Jurkat, Clone E6-1 (cell line): ENCODE results near the gene TBCK.
"Not testable (repeated sequence)": the region's sequence is repeated elsewhere in the genome, so short reads cannot be mapped to it uniquely, and the experiment has no call there.

Experiments used
- DNase-seq: peaks from one replicate; pipeline ENCODE4 v3.0.0-alpha.2; 2011; ENCODE audit warnings: low read depth, low spot score
- H3K4me3 ChIP-seq: 2 replicates; pipeline ENCODE4 v1.5.1; 2011; ENCODE audit warnings: mild to moderate bottlenecking, low read length, control low read depth, moderate library complexity

Gene TBCK

DNA sequence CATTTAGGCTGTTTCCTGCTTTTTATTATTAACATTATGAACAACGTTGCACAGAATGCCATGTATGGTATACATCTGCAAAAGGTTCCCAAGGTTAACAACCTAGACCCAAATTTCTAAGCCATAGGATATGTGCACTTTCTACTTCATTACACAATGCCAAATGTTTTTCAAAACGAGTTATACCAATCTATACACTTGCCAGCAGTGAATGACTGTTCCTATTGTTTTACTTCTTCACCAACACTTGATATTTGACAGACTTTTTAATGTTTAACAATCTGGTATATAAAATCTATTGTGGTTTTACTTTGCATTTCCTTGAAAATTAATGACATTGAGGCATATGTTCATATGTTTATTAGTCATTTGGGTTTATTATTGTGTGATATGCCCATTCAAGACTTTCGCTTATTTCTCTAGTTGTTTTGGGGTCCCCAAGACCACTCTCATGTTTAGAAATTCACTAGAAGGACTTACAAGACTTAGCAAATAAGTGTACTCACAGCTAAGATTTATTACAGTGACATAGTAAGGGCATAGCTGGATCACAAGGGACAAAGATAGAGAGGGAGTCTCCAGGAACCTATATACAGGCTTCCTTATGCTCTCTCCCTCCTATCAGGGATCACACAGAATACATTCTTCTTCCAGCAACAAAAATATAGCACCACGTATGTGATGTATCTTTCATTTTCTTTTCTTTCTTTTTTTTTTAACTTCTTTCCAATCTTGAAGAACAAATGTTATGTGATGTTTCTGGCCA, 62.5 kb downstream of the TBCK start:
- no peak overlapping the region for H3K4me3 ChIP-seq
- DNase-seq: no peak

DNA sequence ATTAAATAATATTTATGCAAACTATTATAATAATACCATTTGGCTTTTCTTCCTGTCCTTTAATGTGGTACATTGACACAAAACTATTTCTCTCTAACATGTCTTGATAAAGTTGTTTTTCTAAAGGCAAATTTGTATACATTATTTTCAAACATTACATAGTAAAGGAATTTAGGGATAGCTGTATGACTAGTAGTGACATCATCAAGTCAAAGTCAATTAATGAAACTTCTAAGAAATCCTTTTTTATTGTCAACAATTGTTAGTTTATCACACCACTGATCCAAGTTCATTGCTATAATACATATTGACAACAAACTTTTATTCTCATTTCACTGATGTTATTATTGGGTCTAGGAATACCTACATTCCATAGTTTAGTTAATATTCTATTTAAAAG, 68.4 kb downstream of the TBCK start:
- DNase-seq: no peak
- no peak overlapping the region for H3K4me3 ChIP-seq

DNA sequence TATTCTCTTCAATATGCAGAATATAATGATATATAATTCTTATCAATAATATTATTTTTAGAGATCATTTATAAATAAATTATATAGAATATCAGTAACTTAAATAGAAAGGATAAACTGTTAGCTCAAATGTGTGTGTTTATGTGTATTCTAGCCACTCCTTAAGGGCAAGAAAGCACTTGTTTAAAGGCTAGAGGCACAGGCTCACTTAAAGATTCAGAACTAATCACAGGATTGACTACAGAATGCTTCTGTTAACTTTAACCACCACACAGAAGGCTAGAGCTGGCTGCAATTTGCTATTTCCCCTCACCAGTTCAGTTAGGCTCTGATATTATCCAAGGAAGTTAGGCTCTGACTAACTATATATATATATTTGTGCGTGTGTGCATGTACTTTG, 69.6 kb downstream of the TBCK start:
- DNase-seq: no peak
- no peak overlapping the region for H3K4me3 ChIP-seq

DNA sequence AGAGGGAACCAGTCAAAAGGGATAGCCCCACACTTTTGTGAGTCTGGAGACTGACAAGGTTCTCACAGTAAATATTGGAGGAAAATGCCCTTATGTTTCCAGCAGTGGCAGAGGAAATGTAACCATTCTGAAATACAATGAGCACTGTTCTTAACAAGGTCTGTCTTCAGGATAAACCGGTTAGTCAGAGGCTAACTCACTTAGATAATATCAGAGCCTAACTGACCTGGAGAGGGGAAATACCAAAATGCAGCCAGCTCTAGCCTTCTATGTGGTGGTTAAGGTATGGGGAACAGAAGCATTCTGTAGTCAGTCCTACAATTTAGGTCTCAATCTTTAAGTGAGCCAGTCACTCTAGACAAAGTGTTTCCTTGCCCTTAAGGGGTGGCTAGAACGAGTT, 70.8 kb downstream of the TBCK start:
- no peak for DNase-seq
- H3K4me3 ChIP-seq: no peak overlapping the region

DNA sequence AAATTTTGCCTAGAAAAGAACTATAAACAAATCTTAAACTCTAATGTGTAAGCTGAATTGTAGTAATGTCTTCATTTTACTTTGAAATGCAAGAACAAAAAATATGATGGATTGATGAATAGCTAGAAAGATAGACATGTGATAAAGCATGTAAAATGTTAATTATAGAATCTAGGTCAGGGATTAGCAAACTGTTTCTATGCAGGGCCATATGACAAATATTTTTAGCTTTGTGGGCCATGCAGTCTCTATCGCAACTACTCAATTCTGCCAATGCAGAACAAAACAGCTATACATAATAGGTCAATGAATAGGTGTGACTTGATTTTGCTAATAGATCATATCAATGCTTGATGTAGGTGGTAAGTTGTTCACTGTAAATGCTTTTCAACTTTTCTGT, 75.3 kb downstream of the TBCK start:
- H3K4me3 ChIP-seq: no peak overlapping the region
- no peak for DNase-seq

DNA sequence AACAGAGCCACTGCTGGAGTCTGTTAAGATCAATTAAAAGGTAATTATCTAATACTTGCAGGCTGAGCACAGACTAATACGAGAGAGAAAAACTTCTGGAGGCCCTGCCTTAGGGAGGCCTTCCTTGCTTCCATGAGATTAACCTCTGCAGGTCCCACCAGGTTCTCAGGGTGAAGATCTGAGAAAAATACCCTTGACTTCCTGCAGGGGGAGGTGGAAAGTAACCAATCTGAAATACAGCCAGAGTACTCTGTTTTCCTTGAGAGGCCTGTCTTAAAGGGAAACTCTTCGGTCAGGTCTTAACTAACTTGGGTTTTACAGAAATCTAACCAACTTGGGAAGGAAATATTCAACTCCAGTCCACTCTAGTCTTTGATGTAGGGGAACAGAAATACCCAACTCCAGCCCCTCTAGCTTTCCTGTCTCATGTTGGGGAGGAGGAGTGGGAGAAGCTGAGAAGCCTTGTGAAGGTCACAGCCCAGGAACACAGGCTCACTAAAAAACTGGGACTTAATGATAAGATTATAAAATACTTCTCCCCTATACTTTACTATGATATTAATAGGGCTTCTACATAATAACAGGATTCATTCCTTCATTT, 77.1 kb downstream of the TBCK start:
- H3K4me3 ChIP-seq: no peak overlapping the region
- DNase-seq: peak; percentile 18

DNA sequence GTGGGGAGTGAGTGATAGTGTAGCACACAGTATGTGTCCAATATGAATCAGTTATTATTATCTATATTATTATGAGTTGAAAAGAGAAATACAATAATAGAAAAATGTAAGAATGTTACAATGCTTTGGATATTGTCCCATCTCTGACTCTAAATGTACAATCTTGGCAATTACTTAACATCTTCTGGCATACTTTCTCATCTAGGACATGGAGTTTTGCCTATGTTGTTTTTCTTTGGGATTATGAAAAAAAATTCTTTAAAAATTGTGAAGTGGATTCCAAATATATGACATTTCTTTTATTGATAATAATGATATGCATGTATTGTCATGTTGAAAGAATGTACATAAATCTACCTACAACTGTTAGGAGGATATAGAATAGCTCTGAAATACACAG, 84.1 kb downstream of the TBCK start:
- no peak overlapping the region for H3K4me3 ChIP-seq
- DNase-seq: no peak

DNA sequence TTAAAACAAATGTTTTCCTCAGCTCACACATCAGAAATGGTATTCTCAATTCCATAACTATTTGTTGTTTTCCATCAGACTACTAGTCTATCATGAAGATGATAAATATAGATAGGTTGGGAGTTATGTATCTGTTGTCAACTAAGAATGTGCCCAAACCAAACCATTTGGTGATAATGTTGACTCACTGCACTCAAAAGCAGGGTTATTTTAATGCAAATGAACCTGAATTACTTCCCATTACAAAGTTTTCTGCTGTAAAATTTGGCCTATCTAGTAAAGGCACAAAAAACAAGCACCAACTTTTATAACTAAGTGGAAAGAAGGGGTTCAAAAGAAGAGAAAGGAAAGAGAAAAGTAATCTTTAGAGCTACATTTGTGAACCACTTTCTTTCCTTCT, 93.5 kb downstream of the TBCK start:
- H3K4me3 ChIP-seq: no peak overlapping the region
- no peak for DNase-seq

DNA sequence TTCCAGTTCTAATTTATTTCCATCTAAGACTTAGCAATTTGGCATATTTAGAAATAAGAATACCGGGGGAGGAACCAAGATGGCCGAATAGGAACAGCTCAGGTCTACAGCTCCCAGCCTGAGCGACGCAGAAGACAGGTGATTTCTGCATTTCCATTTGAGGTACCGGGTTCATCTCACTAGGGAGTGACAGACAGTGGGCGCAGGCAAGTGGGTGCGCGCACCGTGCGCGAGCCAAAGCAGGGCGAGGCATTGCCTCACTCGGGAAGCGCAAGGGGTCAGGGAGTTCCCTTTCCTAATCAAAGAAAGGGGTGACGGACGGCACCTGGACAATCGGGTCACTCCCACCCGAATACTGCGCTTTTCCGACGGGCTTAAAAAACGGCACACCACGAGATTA, 102.7 kb downstream of the TBCK start:
- not testable (repeated sequence) for DNase-seq, H3K4me3 ChIP-seq

DNA sequence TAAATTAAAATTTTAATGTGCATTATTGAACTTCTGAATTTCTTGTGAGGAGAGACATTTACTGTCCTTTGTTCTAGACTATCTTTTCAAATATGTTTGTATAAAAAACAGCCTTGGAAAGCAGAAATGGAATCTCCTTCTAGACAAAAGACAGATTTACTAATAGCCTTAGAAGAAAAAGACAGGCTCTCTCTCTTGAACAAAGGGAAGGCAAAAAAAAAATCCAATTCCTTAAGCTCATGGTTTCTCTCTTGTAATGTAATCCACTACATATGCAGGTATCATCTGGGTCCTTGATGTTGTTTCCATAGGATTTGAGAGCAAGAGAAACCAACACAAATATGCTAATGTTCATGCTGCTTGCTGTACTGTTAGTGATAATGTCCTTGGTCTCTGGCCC, 106.0 kb downstream of the TBCK start:
- DNase-seq: no peak
- no peak overlapping the region for H3K4me3 ChIP-seq

DNA sequence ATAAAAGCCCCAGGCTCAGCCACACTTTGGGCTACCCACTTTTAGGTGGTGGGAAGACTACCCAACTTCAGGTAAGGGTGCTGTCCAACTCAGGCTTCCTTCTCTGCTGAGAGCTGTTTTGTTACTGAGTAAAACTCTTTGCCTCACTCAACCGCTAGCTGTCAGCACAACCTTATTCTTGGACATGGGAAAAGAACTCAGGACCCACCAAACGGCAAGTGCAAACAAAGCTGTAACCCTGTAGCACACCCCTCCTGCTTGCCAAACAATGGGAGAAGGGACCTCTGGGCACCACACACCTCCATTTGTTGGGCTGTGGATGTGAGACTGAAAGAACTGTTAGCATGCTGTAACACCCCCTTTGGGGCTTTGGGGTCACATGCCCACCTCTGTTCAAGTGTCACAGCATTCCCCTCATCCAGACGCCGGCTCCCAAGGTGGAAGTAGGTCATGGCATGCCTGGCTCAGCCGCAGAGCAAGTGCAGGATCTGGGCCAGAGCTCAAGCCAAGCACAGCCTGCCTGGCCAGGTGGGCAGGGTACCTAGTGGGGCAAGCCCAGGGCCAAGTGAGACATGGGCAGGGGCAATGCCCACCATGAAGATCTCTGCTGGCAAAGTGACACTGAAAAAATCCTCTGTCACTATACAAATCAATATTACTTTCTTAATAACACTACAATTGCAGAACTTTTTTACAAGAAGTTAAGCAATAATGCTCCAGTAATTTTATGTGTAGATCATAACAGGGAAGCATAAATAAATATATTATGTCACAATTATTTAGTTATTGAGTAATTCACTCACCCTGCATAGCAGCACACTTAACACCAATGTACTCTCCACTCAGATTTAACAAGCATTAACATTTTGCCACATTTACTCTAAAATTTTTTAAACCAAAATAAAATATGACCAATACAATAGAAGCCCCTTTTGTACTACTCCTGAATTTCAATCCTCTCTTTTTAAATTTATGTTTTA, 107.2 kb downstream of the TBCK start:
- no peak overlapping the region for H3K4me3 ChIP-seq
- DNase-seq: no peak

DNA sequence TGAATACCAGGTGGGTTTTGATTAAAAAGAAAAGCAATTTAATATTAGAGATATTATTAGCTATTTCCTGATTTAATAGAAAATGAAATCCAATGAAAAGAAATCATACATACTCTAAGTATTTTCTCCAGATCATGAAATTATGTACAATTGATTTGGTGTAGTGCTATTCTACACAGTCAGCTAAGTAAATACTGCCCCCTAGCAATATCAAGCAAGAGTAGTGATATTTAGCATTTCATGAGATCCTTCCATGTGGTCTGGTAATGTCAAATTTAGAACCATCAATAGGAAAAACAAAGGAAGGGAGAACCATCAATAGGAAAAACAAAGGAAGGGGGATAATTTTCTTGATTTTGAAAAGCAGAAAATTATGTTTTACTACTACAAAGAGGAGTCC, 114.6 kb downstream of the TBCK start:
- DNase-seq: no peak
- no peak overlapping the region for H3K4me3 ChIP-seq

DNA sequence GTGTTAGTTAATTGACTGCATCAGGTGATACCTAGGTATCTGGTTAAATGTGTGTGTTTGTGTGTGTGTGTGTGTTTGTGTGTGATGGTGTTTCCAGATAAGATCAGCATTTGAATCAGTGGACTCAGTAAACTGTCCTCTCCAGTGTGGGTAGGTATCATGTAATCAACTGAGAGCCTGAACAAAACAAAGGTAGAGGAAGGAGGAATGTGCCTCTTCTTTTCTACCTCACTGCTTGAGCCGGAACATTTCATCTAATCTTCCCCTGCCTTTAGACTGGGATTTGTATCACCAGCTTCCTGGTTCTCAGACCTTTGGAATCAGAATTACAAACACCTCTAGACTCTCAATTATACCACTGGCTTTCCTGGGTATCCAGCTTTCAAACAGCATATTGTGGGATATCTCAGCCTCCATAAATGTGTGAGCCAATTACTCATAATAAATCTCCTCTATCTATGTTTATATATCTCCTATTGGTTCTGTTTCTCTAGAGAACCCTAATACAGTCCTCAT, 120.5 kb downstream of the TBCK start:
- no peak overlapping the region for H3K4me3 ChIP-seq
- no peak for DNase-seq

DNA sequence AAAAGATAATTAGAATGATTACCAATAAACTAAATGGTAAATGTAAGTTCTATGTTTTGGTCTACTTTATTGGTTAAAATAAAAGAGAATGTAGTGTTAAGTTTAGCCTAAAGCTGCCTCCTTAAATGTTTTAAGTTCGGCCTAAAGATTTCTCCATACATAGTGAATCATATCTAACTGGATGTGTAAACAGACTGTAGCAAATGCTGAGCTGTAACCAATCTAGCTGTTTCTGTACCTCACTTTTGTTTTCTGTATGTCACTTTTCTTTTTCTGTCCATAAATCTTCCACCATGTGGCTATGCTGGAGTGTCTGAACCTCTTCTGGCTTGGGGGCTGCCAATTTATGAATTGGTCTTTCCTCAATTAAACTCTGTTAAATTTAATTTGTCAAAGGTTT, 121.2 kb downstream of the TBCK start:
- no peak for DNase-seq
- no peak overlapping the region for H3K4me3 ChIP-seq

DNA sequence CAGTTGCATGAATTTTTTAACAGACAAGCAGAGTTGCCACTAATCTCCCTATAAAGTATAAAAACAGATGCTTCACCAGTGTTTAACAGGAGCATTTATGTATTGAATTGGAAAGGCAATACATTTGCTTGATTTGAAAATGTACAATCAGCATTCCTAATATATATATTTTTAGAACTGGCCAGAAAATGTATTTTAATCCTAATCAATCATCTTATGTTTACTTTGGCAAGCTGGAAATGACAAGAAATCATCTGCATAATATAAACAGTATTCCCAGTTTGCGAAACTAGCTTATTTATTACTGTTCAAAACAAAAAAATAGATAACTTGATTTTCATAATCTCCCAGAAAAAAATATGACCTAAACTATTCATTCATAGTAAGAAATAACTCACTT, 123.9 kb downstream of the TBCK start:
- no peak overlapping the region for H3K4me3 ChIP-seq

DNA sequence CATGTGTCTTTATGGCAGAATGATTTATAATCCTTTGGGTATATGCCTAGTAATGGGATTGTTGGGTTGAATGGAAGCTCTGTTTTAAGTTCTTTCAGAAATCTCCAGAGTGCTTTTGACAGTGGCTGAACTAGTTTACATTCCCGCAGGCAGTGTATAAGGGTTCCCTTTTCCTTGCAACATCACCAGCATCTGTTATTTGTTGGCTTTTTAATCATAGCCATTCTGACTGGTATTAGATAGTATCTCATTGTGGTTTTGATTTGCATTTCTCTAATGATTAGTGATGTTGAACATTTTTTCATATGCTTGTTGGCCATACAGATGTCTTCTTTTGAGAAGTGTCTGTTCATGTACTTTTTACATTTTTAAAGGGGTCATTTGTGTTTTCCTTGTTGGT, 129.8 kb downstream of the TBCK start:
- H3K4me3 ChIP-seq: no peak overlapping the region
- no peak for DNase-seq

More for the DNA sequence above, 123.9 kb downstream of the TBCK start:
- no peak for DNase-seq

DNA sequence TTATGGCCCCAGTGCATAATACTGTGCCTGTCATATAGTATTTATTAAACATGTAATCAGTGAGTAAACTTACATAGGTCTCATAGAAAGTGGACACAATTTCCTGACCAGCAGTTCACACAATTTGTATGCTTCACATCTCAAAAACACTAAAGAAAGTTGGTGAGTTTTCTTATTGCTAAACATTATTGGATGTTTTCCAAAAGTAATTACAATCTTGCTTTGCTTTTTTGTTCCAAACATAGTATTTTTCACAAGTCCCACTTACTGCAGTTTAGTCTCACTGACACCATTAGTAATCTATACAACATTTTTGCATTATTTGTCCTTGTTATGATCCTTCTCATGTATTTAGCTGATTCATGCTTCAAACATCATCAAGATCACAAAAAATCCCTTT, 132.5 kb downstream of the TBCK start:
- H3K4me3 ChIP-seq: no peak overlapping the region
- DNase-seq: no peak

DNA sequence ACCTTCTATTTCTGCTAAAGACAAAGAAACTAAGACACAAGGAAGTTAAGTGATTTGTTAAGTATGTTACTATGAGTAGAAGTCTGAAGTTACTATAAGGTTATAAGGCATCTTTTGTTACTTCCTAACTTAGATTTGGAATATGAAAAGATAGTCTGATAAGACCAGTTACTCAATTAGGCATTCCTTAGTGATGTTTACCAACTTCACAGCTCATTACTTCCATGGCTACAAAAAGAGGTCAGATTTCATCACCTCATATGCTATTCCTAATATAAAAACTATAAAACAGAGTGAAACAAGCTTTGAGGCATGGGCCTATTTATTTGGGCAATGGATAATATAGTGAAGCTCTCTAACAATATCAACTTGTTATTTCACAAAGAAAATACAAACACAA, 143.1 kb downstream of the TBCK start:
- H3K4me3 ChIP-seq: no peak overlapping the region
- DNase-seq: no peak

DNA sequence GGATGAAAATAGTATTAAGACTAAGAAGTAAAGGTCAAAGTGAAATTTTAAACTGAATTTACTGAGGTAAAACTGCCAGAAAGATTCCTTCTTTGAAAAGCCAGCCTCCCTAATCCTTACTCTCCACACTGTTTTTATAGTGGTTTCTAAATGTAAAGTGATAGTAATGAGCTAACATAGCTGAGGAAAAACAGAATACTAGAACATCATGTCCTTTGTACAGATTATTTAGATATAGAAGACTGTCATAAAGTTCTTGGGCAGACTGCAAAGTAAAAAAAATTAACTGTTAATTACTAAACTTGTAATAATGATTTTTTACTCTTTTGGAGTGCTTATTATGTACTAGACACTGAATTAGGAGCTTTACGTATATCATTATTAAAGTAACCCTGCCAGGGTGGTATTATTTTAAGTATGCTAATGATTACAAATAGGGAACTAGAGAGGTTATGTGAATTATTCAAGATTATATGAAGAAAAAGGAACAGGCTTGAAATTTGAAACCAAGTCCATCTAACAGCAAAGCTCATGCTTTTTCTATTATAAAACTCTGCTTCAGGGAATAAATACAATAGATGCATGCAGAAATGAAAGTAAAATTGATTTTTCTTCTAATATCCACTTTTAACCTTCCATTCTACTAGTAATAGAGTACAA, 150.5 kb downstream of the TBCK start:
- H3K4me3 ChIP-seq: no peak overlapping the region
- no peak for DNase-seq
